ENCODE data around the gene TPPP2.

The TPPP2 gene

DNA sequence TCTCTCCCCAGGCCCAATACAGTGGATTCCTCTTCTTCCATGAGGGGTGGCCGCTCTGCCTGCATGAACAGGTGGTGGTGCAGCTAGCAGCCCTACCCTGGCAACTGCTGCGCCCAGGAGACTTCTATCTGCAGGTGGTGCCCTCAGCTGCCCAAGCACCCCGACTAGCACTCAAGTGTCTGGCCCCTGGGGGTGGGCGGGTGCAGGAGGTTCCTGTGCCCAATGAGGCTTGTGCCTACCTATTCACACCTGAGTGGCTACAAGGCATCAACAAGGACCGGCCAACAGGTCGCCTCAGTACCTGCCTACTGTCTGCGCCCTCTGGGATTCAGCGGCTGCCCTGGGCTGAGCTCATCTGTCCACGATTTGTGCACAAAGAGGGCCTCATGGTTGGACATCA, 43.9 kb downstream of the TPPP2 start:
- no peak for TF ChIP-seq TAF1 (IDR thresholded peaks at IDR 0.05; ENCODE audit: borderline replicate concordance, insufficient read depth, low read length)
- TF ChIP-seq POLR2AphosphoS5 (IDR thresholded peaks at IDR 0.05; ENCODE audit: low read depth, low read length) = no peak
- TF ChIP-seq SIN3A (IDR thresholded peaks at IDR 0.05; ENCODE audit: borderline replicate concordance, insufficient read depth, low read length) = no peak
- TF ChIP-seq, protein P1, sequence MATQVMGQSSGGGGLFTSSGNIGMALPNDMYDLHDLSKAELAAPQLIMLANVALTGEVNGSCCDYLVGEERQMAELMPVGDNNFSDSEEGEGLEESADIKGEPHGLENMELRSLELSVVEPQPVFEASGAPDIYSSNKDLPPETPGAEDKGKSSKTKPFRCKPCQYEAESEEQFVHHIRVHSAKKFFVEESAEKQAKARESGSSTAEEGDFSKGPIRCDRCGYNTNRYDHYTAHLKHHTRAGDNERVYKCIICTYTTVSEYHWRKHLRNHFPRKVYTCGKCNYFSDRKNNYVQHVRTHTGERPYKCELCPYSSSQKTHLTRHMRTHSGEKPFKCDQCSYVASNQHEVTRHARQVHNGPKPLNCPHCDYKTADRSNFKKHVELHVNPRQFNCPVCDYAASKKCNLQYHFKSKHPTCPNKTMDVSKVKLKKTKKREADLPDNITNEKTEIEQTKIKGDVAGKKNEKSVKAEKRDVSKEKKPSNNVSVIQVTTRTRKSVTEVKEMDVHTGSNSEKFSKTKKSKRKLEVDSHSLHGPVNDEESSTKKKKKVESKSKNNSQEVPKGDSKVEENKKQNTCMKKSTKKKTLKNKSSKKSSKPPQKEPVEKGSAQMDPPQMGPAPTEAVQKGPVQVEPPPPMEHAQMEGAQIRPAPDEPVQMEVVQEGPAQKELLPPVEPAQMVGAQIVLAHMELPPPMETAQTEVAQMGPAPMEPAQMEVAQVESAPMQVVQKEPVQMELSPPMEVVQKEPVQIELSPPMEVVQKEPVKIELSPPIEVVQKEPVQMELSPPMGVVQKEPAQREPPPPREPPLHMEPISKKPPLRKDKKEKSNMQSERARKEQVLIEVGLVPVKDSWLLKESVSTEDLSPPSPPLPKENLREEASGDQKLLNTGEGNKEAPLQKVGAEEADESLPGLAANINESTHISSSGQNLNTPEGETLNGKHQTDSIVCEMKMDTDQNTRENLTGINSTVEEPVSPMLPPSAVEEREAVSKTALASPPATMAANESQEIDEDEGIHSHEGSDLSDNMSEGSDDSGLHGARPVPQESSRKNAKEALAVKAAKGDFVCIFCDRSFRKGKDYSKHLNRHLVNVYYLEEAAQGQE (IDR thresholded peaks at IDR 0.05; ENCODE audit: insufficient read depth in 1 of 2, low read depth in 2 of 2, low read length in 2 of 2) = no peak
- no peak for TF ChIP-seq FOXP2 (optimal IDR thresholded peaks at IDR 0.05; ENCODE audit: borderline replicate concordance, extremely low read depth, extremely low read length, insufficient read depth)

DNA sequence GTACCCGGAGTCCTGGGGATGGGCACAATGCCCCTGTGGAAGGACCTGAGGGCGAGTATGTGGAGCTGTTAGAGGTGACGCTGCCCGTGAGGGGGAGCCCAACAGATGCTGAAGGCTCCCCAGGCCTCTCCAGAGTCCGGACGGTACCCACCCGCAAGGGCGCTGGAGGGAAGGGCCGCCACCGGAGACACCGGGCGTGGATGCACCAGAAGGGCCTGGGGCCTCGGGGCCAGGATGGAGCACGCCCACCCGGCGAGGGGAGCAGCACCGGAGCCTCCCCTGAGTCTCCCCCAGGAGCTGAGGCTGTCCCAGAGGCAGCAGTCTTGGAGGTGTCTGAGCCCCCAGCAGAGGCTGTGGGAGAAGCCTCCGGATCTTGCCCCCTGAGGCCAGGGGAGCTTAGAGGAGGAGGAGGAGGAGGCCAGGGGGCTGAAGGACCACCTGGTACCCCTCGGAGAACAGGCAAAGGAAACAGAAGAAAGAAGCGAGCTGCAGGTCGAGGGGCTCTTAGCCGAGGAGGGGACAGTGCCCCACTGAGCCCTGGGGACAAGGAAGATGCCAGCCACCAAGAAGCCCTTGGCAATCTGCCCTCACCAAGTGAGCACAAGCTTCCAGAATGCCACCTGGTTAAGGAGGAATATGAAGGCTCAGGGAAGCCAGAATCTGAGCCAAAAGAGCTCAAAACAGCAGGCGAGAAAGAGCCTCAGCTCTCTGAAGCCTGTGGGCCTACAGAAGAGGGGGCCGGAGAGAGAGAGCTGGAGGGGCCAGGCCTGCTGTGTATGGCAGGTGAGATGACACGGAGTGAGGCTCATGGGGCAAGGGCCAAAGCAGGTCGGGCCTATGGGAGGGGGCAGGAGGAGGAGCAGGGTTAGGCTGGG, 44.6 kb downstream of the TPPP2 start:
- TF ChIP-seq SIN3A (IDR thresholded peaks at IDR 0.05; ENCODE audit: borderline replicate concordance, insufficient read depth, low read length) (no peak), FOXP2 (optimal IDR thresholded peaks at IDR 0.05; ENCODE audit: borderline replicate concordance, extremely low read depth, extremely low read length, insufficient read depth) (no peak), POLR2AphosphoS5 (IDR thresholded peaks at IDR 0.05; ENCODE audit: low read depth, low read length) (no peak)
- TF ChIP-seq, protein P1 (IDR thresholded peaks at IDR 0.05; ENCODE audit: insufficient read depth in 1 of 2, low read depth in 2 of 2, low read length in 2 of 2) = no peak

DNA sequence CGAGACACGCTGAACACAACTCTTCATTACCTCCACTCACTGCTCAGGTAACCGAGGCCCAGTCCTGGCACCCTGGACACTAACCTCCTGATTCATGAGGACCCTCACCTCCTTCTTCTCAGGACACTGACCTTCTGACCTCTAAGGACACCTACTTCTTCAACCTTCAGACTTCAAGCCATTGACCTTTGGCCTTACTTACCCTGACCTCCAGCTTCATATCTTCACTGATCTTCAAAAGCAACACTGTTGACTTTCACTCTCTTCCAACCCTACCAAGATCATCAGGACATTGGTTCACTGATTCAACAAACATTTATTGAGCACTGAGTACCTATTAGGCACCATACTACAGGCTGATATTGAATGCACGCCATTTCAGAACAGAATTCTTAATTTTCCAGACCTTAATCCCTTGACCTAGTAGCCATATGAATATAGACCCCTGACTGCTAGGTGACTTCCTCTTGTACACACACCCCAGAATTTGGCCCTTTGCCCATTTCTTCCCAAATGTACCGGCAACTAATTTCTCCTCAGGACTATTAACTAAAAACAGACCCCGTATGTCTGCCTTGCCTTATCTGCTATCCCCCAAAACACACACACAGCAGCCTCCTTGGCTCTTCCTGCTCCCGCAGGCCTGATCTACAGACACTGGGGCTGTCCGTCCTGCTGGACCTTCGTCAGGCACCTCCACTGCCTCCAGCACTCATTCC, 45.9 kb downstream of the TPPP2 start:
- TF ChIP-seq FOXP2 (optimal IDR thresholded peaks at IDR 0.05; ENCODE audit: borderline replicate concordance, extremely low read depth, extremely low read length, insufficient read depth) = no peak
- no peak for TF ChIP-seq TAF1 (IDR thresholded peaks at IDR 0.05; ENCODE audit: borderline replicate concordance, insufficient read depth, low read length)
- no peak for TF ChIP-seq SIN3A (IDR thresholded peaks at IDR 0.05; ENCODE audit: borderline replicate concordance, insufficient read depth, low read length)
- TF ChIP-seq POLR2AphosphoS5 (IDR thresholded peaks at IDR 0.05; ENCODE audit: low read depth, low read length) = no peak
- TF ChIP-seq, protein P1 (IDR thresholded peaks at IDR 0.05; ENCODE audit: insufficient read depth in 1 of 2, low read depth in 2 of 2, low read length in 2 of 2) = no peak

DNA sequence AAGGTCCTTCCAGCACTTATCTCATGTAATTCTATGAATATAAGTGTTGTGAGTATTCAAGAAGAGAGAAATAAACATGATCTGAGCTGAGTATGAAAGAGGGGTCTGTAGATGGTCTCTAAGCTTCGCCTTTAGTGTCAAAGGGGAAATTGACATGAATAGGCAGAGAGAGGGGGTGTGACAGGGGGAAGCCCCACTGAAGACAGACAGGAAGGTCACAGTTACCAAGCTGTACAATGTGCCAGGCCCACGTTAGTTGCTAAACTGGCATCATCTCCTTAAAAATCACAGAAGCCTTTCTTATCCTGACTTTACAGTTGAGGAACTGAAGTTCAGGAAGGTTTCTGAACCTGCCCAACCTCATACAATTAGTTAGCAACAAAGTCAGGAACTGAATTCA, 47.7 kb downstream of the TPPP2 start:
- TF ChIP-seq, protein P1 (IDR thresholded peaks at IDR 0.05; ENCODE audit: insufficient read depth in 1 of 2, low read depth in 2 of 2, low read length in 2 of 2) = no peak
- TF ChIP-seq SIN3A (IDR thresholded peaks at IDR 0.05; ENCODE audit: borderline replicate concordance, insufficient read depth, low read length) (no peak), POLR2AphosphoS5 (IDR thresholded peaks at IDR 0.05; ENCODE audit: low read depth, low read length) (no peak), FOXP2 (optimal IDR thresholded peaks at IDR 0.05; ENCODE audit: borderline replicate concordance, extremely low read depth, extremely low read length, insufficient read depth) (no peak), TAF1 (IDR thresholded peaks at IDR 0.05; ENCODE audit: borderline replicate concordance, insufficient read depth, low read length) (no peak)
